ENCODE measurements around the gene SCARF1. TPM values are rescaled to one million over a fixed set of nuclear protein-coding genes. Genes with fewer than 3 reads are reported as not detected.
"Not testable (repeated sequence)": the region's sequence is repeated elsewhere in the genome, so short reads cannot be mapped to it uniquely, and the experiment has no call there.

The SCARF1 gene
- total and polyA plus RNA-seq, 4 experiments from 2014 or later, result 0.21 to 1.6 (median 1.6) TPM; not detected in 1

DNA sequence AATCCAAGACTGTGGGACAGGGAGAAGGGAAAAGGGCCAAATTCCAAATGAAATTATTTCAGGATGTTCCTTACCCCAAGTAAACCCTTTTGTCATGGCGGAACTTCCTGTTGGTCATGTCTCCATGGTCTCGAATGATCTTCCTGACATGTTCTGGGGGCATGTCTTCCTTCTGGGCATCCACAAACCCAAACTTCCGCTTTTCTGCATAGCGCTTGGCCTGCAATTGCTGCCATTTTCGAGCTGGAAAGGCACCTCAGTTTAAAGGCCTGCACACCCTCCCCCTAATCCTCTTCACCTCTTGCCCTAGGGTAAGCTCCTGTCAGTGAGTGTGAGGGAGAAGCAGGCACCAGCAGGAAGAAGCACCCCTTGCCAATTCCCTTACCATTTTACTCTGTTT is 37.9 kb upstream of the SCARF1 start:
- H3K4me3 ChIP-seq (ENCODE audit: low read length in 2 of 2), result peak overlapping the region; percentile 83 to 96
- peaks cover 29% of the 10 kb centered on the region for H3K4me1 ChIP-seq (ENCODE audit: insufficient read depth, low read length)
- Mint-ChIP-seq H3K27me3 (no peaks in the 10 kb centered on the region), H3K36me3 (peaks cover 52 to 57% of the 10 kb centered on the region in 2 donors), H3K4me3 (peak overlapping the region; percentile 97 to 99 (median 99)), H3K27ac (peak overlapping the region; percentile 93 to 100 (median 99)), H3K9me3 (peaks cover 0 to 2% (median 0%) of the 10 kb centered on the region in 8 donors), H3K4me1 (peaks cover 32 to 57% (median 41%) of the 10 kb centered on the region in 4 donors)
- intact Hi-C loops (cut with micrococcal nuclease), result loop anchor here (5.0 kb wide), 1 partner anchor 36 kb away; the partner anchor contains the start of genes RILP and SCARF1
- no peaks in the 10 kb centered on the region for H3K9me3 ChIP-seq (ENCODE audit: control insufficient read depth in 1 of 2, low read length in 2 of 2)
- ChIA-PET POLR2A (ENCODE audit: partially characterized antibody) (interaction anchor here (0.5 to 4.7 kb wide), 18 partner anchors 12 to 370 kb away, joined by 3 to 79 read pairs (median 6); partner anchors contain the start of genes RILP, RPA1, SCARF1 and SMYD4), CTCF (ENCODE audit: partially characterized antibody) (interaction anchor here (0.7 to 1.1 kb wide), 3 partner anchors 32 to 100 kb away, joined by 3 to 4 read pairs (median 3); partner anchors contain the start of gene RILP)
- no peak for DNase-seq
- peaks cover 47% of the 10 kb centered on the region for H3K36me3 ChIP-seq (ENCODE audit: insufficient read depth, low read length)
- peak overlapping the region; percentile 96 for H3K27ac ChIP-seq (ENCODE audit: low read depth, low read length)
- no peaks in the 10 kb centered on the region for H3K27me3 ChIP-seq (ENCODE audit: insufficient read depth, low read length)

GRCh38 chr17:1676401-1676800 is 30.9 kb upstream of the SCARF1 start:
- H3K4me1 ChIP-seq (ENCODE audit: insufficient read depth, low read length), result no peaks in the 10 kb centered on the region
- H3K9me3 ChIP-seq (ENCODE audit: control insufficient read depth in 1 of 2, low read length in 2 of 2), result no peaks in the 10 kb centered on the region
- peaks cover 12 to 31% (median 23%) of the 10 kb centered on the region in 4 donors for H3K4me1 Mint-ChIP-seq
- POLR2A ChIA-PET (ENCODE audit: partially characterized antibody), result interaction anchor here (1.0 kb wide), 1 partner anchor 8 kb away, joined by 4 read pairs; the partner anchor contains the start of gene PRPF8
- H3K4me3 Mint-ChIP-seq, result no peak overlapping the region
- H3K27ac ChIP-seq (ENCODE audit: low read depth, low read length), result no peak overlapping the region
- H3K27ac Mint-ChIP-seq, result peak overlapping the region in 3 of 7 donors; percentile 30 to 70 (median 66)
- H3K36me3 ChIP-seq (ENCODE audit: insufficient read depth, low read length), result peaks cover 93% of the 10 kb centered on the region
- CTCF ChIA-PET (ENCODE audit: partially characterized antibody), result no interaction called here
- intact Hi-C loops (cut with micrococcal nuclease), result no loop called here
- H3K9me3 Mint-ChIP-seq, result no peaks in the 10 kb centered on the region
- H3K27me3 ChIP-seq (ENCODE audit: insufficient read depth, low read length), result no peaks in the 10 kb centered on the region
- no peaks in the 10 kb centered on the region for H3K27me3 Mint-ChIP-seq
- H3K36me3 Mint-ChIP-seq, result peaks cover 76 to 90% of the 10 kb centered on the region in 2 donors
- DNase-seq, result no peak
- H3K4me3 ChIP-seq (ENCODE audit: low read length in 2 of 2), result no peak overlapping the region

DNA sequence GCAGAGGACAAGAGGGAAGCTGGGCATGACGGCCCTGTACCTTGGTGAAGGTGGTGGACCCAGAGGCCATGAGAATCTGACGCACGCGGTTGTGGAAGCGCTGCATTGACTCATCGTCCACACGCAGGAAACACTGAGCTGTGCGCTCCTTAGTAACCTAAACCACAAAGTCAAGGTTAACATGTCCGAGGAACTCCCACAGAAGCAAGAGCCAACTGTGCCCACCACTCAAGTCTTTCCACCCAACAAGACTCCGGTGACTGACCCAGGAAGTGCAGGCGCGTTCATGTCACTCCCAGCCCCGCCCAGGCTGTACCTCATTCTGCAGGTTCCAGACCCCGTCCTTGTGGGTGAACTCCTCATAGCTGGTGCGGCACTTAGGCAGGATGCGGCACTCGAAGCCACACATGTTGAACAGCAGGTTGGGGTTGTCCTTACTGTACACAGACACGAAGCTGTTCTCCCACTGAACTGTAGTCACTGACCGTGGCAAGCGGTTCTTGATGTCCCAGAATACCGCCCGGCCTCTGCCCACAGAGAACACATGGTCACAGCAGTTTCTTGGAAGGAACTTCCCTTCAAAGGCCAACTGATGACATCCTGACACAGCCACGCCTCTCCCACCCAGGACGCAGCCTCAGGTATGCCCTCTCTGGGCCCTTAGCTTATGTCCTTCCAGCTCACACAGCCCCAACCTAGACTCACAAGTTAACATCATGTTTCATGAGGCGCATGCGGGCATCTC is 27.7 kb upstream of the SCARF1 start:
- H3K27ac Mint-ChIP-seq, result peak overlapping the region in 6 of 7 donors; percentile 37 to 74 (median 62)
- no peaks in the 10 kb centered on the region for H3K27me3 Mint-ChIP-seq
- POLR2A ChIA-PET (ENCODE audit: partially characterized antibody), result interaction anchor here (0.9 to 2.3 kb wide), 5 partner anchors 11 to 157 kb away, joined by 3 to 9 read pairs (median 3); no protein-coding TSS in a partner anchor
- Histone ChIP-seq H3K27me3 (ENCODE audit: insufficient read depth, low read length) (no peaks in the 10 kb centered on the region), H3K9me3 (ENCODE audit: control insufficient read depth in 1 of 2, low read length in 2 of 2) (no peaks in the 10 kb centered on the region), H3K4me1 (ENCODE audit: insufficient read depth, low read length) (no peaks in the 10 kb centered on the region), H3K4me3 (ENCODE audit: low read length in 2 of 2) (no peak overlapping the region), H3K36me3 (ENCODE audit: insufficient read depth, low read length) (peaks cover 86% of the 10 kb centered on the region), H3K27ac (ENCODE audit: low read depth, low read length) (peak overlapping the region; percentile 4)
- peaks cover 18 to 37% (median 29%) of the 10 kb centered on the region in 4 donors for H3K4me1 Mint-ChIP-seq
- intact Hi-C loops (cut with micrococcal nuclease), result loop anchor here (5.0 kb wide), 1 partner anchor 369 kb away; the partner anchor contains the start of gene OVCA2
- peak overlapping the region in 2 of 8 donors; percentile 13 to 21 for H3K4me3 Mint-ChIP-seq
- CTCF ChIA-PET (ENCODE audit: partially characterized antibody), result interaction anchor here (0.6 to 1.1 kb wide), 2 partner anchors 48 to 111 kb away, joined by 3 read pairs; no protein-coding TSS in a partner anchor
- peak; percentile 21 to 71 (median 42) for DNase-seq
- H3K9me3 Mint-ChIP-seq, result no peaks in the 10 kb centered on the region
- peaks cover 69 to 86% of the 10 kb centered on the region in 2 donors for H3K36me3 Mint-ChIP-seq

DNA sequence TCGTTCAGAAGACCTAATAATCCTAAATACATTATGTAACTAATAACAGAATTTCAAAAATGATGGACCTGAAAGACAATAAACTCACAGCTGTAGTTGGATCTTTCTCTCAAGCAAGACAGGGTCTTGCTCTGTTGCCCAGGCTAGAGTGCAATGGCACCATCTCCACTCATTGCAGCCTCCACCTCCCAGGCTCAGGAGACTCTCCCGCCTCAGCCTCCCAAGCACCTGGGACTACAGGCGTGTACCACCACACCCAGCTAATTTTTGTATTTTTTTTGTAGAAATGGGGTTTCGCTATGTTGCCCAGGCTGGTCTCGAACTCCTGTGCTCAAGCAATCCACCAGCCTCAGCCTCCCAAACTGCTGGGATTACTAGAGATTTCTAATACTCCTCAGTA is 18.4 kb upstream of the SCARF1 start:
- H3K27ac ChIP-seq (ENCODE audit: low read depth, low read length); H3K4me3 ChIP-seq (ENCODE audit: low read length in 2 of 2); H3K9me3 ChIP-seq (ENCODE audit: control insufficient read depth in 1 of 2, low read length in 2 of 2); intact Hi-C loops (cut with micrococcal nuclease); H3K4me3 Mint-ChIP-seq; H3K27me3 Mint-ChIP-seq; H3K27me3 ChIP-seq (ENCODE audit: insufficient read depth, low read length); H3K9me3 Mint-ChIP-seq; H3K27ac Mint-ChIP-seq; H3K4me1 ChIP-seq (ENCODE audit: insufficient read depth, low read length); DNase-seq: not testable (repeated sequence)
- Mint-ChIP-seq H3K36me3 (peaks cover 52 to 67% of the 10 kb centered on the region in 2 donors), H3K4me1 (peaks cover 0 to 13% (median 6%) of the 10 kb centered on the region in 4 donors)
- peaks cover 62% of the 10 kb centered on the region for H3K36me3 ChIP-seq (ENCODE audit: insufficient read depth, low read length)
- ChIA-PET POLR2A (ENCODE audit: partially characterized antibody) (interaction anchor here (3.8 kb wide), 1 partner anchor 14 kb away, joined by 17 read pairs; the partner anchor contains the start of gene RILP), CTCF (ENCODE audit: partially characterized antibody) (interaction anchor here (2.7 kb wide), 1 partner anchor 15 kb away, joined by 8 read pairs; the partner anchor contains the start of gene RILP)

DNA sequence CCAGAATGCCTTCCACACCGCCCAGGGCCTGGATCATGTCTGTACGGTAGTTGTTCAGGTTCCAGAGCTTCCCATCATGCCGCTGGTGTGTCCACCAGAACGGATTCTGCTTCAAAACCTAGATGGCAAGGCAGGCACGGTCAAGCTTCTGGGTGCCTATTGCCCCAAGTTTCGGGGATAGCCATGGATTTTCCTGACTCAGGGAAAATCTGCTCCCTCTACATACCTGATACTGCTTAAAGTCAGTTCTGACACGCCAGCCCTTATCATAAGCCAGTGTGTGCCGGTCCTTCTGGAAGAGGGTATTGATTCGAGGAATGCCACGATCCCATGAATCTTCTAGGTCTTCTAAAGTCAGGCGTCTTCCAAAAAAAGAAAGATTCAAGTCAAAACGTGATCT is 15.5 kb upstream of the SCARF1 start:
- H3K36me3 ChIP-seq (ENCODE audit: insufficient read depth, low read length), result peaks cover 72% of the 10 kb centered on the region
- H3K4me3 ChIP-seq (ENCODE audit: low read length in 2 of 2), result no peak overlapping the region
- Mint-ChIP-seq H3K4me1 (peaks cover 0 to 4% (median 2%) of the 10 kb centered on the region in 4 donors), H3K9me3 (peaks cover 0 to 2% (median 0%) of the 10 kb centered on the region in 8 donors), H3K27me3 (no peaks in the 10 kb centered on the region), H3K36me3 (peaks cover 58 to 70% of the 10 kb centered on the region in 2 donors), H3K27ac (peak overlapping the region in 2 of 7 donors; percentile 25 to 65), H3K4me3 (no peak overlapping the region)
- DNase-seq, result no peak
- no peaks in the 10 kb centered on the region for H3K4me1 ChIP-seq (ENCODE audit: insufficient read depth, low read length)
- CTCF ChIA-PET (ENCODE audit: partially characterized antibody), result interaction anchor here (0.9 to 1.7 kb wide), 2 partner anchors 8 to 12 kb away, joined by 5 to 10 read pairs; partner anchors contain the start of gene RILP
- POLR2A ChIA-PET (ENCODE audit: partially characterized antibody), result interaction anchor here (1.2 to 2.9 kb wide), 4 partner anchors 11 to 55 kb away, joined by 3 to 14 read pairs (median 7); partner anchors contain the start of genes PRPF8 and RILP
- no peaks in the 10 kb centered on the region for H3K27me3 ChIP-seq (ENCODE audit: insufficient read depth, low read length)
- H3K27ac ChIP-seq (ENCODE audit: low read depth, low read length), result no peak overlapping the region
- no peaks in the 10 kb centered on the region for H3K9me3 ChIP-seq (ENCODE audit: control insufficient read depth in 1 of 2, low read length in 2 of 2)
- intact Hi-C loops (cut with micrococcal nuclease), result no loop called here

GRCh38 chr17:1658100-1658499 is 12.6 kb upstream of the SCARF1 start:
- no peak for DNase-seq
- Histone ChIP-seq H3K4me3 (ENCODE audit: low read length in 2 of 2) (no peak overlapping the region), H3K36me3 (ENCODE audit: insufficient read depth, low read length) (peaks cover 86% of the 10 kb centered on the region), H3K27ac (ENCODE audit: low read depth, low read length) (no peak overlapping the region), H3K9me3 (ENCODE audit: control insufficient read depth in 1 of 2, low read length in 2 of 2) (no peaks in the 10 kb centered on the region), H3K27me3 (ENCODE audit: insufficient read depth, low read length) (no peaks in the 10 kb centered on the region), H3K4me1 (ENCODE audit: insufficient read depth, low read length) (no peaks in the 10 kb centered on the region)
- intact Hi-C loops (cut with micrococcal nuclease), result no loop called here
- Mint-ChIP-seq H3K36me3 (peaks cover 76 to 79% of the 10 kb centered on the region in 2 donors), H3K4me3 (no peak overlapping the region), H3K9me3 (peaks cover 0 to 2% (median 0%) of the 10 kb centered on the region in 8 donors), H3K27ac (peak overlapping the region in 1 of 7 donors; percentile 64), H3K4me1 (peaks cover 0 to 3% (median under 1%) of the 10 kb centered on the region in 4 donors), H3K27me3 (no peaks in the 10 kb centered on the region)
- POLR2A ChIA-PET (ENCODE audit: partially characterized antibody), result interaction anchor here (2.9 kb wide), 1 partner anchor 8 kb away, joined by 14 read pairs; the partner anchor contains the start of gene RILP
- CTCF ChIA-PET (ENCODE audit: partially characterized antibody), result interaction anchor here (1.0 to 2.0 kb wide), 4 partner anchors 9 to 23 kb away, joined by 4 to 12 read pairs (median 6); partner anchors contain the start of gene RILP
